Mammary epithelial cell (primary cell): ENCODE results near the gene TRIO.

ENCODE experiments used
- CTCF ChIP-seq, 2 donors: IDR thresholded peaks in 1 of 2; conservative IDR thresholded peaks in 1 of 2; 2 replicates each; pipeline ENCODE4 v1.5.1; 2011 to 2012; ENCODE audit warnings: inconsistent platforms in 2 of 2, low read length in 2 of 2, mild to moderate bottlenecking in 2 of 2, control low read depth in 1 of 2, low read depth in 1 of 2; ENCODE audit not compliant: insufficient read depth in 1 of 2; ENCODE audit errors: extremely low read depth in 1 of 2
- EZH2 ChIP-seq: IDR thresholded peaks from 2 replicates; pipeline ENCODE4 v1.6.1; 2012; ENCODE audit warnings: low read length, inconsistent platforms, borderline replicate concordance

- TF ChIP-seq CTCF (conservative IDR thresholded peaks at IDR 0.05 in 1 of 2, IDR thresholded peaks at IDR 0.05 in 1 of 2; ENCODE audit: extremely low read depth in 1 of 2, insufficient read depth in 1 of 2, low read depth in 1 of 2, low read length in 2 of 2) (no peak), EZH2 (no peak)
Measured at GRCh38 chr5:14168793-14169262, 25.7 kb downstream of the TRIO start.
